HG02678 (cell line): Measurements from ENCODE around the gene CCDC97.

Source experiments
- ATAC-seq: cut with Tn5 transposase; IDR thresholded peaks from one replicate; pipeline ENCODE4 v1.9.1; 2021; ENCODE audit warnings: mild to moderate bottlenecking, moderate library complexity; ENCODE audit not compliant: unreplicated experiment

CCDC97 gene

DNA sequence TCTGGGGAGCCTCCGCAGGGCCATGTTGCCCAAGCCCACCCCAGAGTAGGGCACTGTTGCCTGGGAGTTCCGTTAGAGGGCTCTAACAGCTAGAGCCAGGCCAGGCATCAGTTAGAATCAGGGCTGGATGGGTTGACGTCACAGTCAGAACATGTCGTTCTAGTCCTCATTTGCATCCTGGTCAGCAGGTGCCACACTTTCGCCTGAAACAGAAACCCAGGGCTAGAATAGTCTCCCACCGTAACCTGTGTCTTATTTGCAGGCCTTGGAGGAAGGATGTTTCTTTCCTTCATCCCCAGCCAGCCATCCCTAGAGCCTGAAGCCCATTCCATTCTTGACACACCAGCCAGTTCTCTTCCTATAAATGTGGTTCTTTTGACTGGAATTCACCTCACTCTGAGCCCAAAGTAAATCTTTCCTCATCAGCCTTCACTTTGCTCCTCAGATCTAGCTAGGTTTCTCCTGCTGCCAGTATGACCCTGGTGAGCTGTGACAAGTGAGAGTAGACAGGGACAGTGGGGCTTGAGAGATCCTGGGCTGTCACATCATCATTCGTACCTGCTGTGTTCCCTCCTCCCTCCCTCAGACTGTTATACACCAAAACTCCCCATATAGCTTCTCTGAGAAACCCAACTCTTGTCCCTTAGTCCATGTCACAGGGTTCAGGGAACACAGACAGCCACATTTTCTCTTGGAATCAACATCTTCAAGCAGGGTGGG is 12.2 kb upstream of the CCDC97 start:
- peak; percentile 78 for ATAC-seq

- no peak for ATAC-seq
These were observed 11.5 kb upstream of the CCDC97 start for GRCh38 chr19:41298348-41298964.

- ATAC-seq, result no peak
These were observed 10.8 kb upstream of the CCDC97 start for GRCh38 chr19:41299046-41299754.

DNA sequence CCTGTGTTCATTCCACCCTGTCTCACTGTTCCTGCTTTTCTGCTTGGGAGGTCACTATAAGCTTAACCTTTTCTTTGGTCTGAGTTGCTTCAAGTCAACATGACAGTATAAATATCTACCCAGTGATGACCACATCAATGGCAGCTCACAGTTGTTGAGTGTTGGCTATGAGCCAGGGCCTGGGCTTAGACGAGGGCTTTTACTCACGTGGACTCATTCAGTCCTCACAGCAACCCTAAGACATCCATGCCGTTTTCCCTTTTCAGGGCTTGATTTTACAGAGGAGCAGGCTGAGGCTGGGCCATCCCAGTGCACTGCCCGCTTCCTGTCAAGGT is 10.2 kb upstream of the CCDC97 start:
- no peak for ATAC-seq

DNA sequence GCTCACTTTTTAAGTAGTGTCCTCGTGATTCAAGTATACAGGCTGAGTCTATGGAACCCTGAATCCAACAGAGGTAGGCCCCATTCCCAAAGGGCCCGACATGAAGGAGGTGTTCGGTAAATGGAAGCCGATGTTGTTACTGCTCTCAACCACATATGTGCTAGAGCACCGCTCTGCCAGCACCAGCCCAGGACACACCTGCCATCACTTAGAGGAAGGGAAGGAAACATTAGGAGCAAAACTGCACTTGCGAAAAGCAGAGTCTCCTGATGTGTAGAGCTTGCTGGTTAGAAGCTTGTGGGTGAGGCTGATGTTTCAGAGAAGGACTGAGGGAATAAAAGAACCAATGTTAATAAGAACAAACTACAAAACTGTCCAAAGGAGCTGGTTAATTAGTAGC is 9.4 kb upstream of the CCDC97 start:
- no peak for ATAC-seq

DNA sequence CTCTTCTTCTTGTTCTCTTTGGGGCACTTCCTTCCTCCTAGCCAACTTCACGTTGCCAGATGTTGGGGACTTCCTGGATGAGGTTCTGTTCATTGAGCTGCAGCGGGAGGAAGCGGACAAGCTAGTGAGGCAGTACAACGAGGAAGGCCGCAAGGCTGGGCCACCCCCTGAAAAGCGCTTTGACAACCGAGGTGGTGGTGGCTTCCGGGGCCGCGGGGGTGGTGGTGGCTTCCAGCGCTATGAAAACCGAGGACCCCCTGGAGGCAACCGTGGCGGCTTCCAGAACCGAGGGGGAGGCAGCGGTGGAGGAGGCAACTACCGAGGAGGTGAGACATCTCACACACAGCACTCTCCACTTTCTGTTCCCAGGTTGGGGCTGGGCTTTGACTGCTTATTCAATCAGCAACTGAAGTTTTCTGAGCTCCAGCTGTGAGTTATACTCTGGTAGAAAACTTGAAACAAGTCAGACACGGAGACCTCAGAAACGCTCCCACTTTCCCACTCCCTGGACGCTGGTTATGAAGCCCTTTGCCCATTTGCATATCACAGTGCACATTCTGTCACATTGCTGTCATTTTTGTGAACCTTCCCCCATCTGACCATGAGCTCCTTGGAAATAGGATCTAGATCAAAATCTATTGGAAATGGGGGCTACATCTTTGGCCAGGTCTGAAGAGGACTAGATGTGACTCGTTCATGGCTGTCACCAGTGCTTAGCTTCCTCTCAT is 7.2 kb upstream of the CCDC97 start:
- peak; percentile 43 for ATAC-seq

- no peak for ATAC-seq
These were observed 6.0 kb upstream of the CCDC97 start for GRCh38 chr19:41303954-41304353.

GRCh38 chr19:41304706-41305483 is 5.1 kb upstream of the CCDC97 start:
- no peak for ATAC-seq

DNA sequence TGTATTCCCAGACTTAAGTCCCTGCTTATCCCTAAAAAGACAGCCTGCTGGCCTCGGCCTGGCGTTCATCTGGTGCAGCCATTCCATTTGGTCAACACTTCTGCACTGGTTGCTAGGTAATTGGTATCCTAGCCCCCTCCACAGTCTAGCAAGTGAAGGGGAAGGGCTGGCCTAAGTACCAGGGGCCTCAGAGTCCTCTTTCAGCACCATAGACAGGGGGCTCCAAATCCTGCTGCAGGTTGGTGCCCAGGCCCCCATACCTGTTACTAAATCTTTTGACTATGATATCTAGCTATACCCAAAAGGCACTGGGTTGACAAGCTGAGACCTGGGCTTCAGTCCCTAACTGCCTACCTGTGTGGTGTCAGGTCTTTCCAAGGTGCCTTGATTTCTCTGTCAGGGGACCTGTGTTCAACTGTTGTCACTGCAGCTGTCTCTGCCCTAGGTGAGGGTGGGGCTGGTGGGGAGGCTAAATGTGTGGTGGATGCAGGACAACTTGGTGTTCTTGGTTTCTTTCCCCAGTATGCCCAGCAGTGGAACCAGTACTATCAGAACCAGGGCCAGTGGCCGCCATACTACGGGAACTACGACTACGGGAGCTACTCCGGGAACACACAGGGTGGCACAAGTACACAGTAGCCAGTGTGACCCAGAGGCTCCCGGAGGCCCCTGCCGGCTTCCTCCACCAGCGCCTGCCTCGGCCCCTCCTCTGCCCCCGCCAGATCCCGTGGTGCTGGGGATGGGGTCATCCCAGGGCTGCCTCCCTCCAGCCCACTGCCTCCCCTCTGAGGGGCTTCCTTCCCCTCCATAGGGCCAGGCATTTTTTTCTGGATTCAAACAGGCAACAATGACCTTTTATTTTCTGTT is 3.8 kb upstream of the CCDC97 start:
- no peak for ATAC-seq

DNA sequence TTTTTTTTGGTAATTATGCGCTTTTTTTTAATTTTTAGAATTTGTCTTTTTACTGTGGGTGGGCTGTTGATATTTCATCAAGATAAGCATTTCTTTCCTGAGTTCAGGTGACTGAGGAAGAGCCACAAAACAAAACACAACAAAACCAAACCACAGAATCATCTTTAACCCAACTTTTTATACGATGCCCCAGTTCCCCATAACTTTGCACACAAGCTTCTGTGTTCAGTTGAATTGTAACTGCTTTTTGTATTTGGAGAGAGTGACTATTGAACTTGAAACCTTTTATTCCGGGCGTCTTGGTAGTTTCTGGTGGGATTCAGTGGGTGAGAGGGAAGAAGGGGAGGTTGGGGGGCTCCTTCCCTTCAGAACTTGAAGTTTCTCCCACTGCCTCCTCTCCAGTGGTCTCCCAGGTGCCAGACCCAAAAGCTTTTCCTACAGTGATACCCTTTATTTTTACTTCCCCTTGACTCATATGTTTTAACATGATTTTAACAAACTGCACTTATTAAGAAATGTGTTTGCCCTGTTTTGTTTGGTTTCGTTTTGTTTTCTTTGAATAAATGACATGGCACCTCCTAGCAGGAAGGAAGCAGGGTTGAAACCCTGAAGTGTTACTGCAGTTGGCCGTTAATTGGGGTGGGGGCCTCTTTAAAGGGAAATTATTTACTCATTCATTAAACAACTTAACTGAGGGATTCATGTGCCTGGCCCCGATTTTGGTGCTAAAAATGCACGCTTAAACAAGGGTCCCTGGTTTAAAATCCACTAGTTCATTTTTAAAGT is 2.7 kb upstream of the CCDC97 start:
- ATAC-seq, result no peak

DNA sequence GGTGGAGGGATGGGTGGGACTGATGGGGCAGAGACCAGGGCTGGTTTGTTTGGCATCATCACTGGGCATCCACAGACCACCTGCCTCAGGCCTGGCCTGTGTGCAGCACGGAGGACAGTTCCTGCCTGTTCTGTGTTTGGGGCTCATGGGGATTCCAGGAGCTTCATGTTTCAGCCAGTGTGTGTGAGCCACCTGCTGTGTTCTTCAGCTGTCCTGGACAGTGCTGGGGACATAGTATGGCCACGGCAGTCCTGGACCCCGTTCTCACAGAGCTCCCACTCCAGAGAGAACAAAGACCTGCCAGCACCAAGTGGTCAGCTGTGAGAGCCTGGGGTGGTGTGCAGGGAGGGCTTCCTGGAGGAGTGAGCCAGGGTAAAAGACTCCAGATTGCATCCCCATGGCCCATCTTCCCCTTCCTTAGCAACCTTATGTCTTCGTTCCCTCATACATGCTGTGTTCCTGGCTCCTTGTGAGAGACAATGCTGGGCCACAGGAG is 2.0 kb upstream of the CCDC97 start:
- no peak for ATAC-seq

DNA sequence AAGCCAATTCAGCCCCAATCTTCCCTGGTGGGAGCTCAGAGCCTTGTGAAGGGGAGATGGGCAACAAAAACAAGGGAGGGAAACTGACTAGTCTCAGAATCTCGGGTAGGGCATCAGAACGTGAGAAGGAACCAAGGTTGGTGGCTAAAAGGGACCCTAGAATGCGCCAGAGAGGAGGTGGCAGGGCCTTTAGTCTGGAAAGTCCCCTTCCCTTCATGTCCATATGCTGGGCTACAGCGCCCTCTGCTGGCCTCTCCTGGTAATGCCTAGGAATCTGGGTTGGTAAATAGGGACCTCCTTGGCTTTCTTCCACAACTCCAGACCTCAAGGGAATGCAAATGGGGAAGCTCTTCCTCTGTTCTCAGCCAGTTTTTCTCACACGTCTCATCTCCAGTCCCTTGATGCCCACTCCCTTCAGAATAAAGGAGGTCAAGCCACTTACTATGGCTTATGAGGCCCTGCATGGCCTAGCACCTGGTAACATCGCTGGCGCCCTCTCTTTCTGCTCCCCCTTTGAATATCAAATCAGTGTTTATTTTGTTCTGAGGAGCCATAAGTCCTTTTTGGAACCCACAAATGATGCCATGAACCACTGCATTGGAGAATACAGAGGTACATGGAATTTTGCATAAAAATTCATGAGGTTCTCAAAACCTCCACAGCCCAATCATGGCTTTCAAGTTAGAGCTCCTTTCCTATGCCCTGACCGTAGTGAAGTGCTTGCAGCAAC is 1.4 kb upstream of the CCDC97 start:
- peak; percentile 34 for ATAC-seq

- no peak for ATAC-seq
These were observed 566 bp upstream of the CCDC97 start for GRCh38 chr19:41309180-41310032.

DNA sequence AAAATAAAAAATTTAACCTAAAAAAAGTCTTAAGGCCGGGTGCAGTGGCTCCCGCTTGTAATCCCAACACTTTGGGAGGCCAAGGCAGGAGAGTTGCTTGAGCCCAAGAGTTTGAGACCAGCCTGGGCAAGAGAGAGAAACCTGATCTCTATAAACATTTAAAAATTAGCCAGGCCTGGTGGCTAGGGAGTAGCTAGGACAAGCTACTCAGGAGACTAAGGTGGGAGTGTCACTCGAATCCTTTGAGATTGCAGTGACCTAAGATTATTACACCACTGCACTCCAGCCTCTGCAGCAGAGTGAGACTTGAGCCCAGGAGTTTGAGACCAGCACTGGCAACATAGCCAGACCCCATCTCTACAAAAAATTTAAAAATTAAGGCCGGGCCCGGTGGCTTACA is 1.1 kb downstream of the CCDC97 start:
- ATAC-seq, result no peak

- ATAC-seq, result no peak
These were observed 1.6 kb downstream of the CCDC97 start for GRCh38 chr19:41311613-41312012.

GRCh38 chr19:41316306-41316920 is 6.4 kb downstream of the CCDC97 start:
- ATAC-seq, result no peak
